HG03575 (cell line): ENCODE data around the gene OGFOD3.
"Not testable (repeated sequence)": the region's sequence is repeated elsewhere in the genome, so short reads cannot be mapped to it uniquely, and the experiment has no call there.

Source experiments
- ATAC-seq: cut with Tn5 transposase; IDR thresholded peaks from one replicate; pipeline ENCODE4 v1.9.1; 2021; ENCODE audit not compliant: unreplicated experiment, insufficient number of reproducible peaks, low FRiP score; ENCODE audit errors: extremely low read depth

OGFOD3 gene

GRCh38 chr17:82348434-82348833 is 70.0 kb downstream of the OGFOD3 start:
- ATAC-seq: no peak

- ATAC-seq: not testable (repeated sequence)
These were observed 70.4 kb downstream of the OGFOD3 start for GRCh38 chr17:82347994-82348393.

DNA sequence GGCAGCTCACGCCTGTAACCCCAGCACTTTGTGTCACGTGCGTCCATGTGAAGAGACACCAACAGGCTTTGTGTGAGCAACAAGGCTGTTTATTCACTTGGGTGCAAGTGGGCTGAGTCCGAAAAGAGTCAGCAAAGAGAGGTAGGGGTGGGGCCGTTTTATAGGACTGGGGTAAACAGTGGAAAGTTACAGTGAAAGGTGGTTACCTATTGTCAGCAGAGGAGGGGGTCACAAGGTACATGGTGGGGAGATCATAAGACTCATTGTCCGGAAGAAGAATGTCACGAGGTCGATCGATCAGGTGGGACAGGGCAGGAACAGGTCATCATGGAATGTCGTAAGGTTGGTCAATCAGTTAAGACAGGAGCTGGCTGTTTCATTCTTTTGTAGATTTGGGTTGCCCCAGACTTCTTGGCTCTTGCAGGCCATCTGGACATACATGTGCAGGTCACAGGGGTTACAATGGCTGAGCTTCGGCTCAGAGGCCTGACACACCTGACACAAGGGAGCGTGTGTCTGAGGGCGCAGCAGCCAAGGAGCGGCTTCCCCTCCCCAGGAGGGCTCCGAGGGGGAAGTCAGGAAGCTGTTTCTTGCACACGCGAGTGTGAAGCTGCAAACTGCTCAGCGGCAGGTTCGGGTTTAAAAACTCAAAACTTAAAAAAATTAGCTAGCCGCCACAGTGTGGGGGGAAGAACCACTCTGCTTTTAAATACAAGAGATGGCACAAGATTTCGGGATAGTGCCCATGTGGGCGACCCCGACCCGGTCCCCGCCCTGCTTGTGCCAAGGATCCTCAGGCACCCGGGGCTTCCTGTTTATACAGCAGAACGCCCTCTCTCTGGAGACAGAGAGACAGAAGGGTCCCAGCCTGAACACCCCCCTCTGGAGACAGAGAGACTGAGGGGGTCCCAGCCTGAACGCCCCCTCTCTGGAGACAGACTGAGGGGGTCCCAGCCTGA is 71.8 kb downstream of the OGFOD3 start:
- no peak for ATAC-seq

GRCh38 chr17:82345151-82345976 is 73.0 kb downstream of the OGFOD3 start:
- no peak for ATAC-seq

GRCh38 chr17:82344175-82344907 is 74.0 kb downstream of the OGFOD3 start:
- ATAC-seq: no peak

GRCh38 chr17:82343560-82343959 is 74.8 kb downstream of the OGFOD3 start:
- no peak for ATAC-seq

DNA sequence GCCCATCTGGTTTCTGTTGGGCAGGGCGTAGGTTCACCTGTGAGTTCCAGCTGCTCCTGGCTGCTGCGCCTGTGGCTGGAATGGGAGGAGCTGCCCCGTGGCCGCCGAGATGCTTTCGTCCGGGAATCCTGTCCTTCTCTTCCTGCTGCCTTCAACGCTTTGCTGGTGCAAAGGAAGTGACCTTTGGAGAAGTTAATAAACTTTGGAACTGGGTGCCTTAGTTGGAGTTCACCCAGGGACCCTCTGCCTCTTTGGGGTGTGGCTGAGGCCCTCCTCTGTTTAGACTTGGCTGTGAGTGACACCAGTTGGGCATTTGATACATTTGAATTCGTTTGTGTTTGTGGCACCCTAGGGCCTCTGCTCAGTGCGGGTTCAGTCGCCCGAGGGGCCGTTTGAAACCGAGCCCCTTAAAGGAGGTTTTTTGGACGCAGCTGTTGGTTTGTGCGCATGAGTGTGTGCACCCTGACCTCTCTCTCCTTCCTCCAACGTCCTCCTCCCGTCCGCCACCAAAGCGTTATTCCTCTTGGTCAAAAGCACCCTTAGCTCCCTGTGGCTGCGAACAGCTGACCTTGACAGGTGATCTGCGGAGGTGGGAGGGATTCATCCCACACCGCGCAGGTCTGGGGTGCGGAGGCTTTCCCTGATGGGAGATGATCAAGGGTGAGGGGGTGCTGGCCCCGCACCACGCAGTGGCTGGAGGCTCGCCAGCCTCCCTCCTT is 75.9 kb downstream of the OGFOD3 start:
- no peak for ATAC-seq

DNA sequence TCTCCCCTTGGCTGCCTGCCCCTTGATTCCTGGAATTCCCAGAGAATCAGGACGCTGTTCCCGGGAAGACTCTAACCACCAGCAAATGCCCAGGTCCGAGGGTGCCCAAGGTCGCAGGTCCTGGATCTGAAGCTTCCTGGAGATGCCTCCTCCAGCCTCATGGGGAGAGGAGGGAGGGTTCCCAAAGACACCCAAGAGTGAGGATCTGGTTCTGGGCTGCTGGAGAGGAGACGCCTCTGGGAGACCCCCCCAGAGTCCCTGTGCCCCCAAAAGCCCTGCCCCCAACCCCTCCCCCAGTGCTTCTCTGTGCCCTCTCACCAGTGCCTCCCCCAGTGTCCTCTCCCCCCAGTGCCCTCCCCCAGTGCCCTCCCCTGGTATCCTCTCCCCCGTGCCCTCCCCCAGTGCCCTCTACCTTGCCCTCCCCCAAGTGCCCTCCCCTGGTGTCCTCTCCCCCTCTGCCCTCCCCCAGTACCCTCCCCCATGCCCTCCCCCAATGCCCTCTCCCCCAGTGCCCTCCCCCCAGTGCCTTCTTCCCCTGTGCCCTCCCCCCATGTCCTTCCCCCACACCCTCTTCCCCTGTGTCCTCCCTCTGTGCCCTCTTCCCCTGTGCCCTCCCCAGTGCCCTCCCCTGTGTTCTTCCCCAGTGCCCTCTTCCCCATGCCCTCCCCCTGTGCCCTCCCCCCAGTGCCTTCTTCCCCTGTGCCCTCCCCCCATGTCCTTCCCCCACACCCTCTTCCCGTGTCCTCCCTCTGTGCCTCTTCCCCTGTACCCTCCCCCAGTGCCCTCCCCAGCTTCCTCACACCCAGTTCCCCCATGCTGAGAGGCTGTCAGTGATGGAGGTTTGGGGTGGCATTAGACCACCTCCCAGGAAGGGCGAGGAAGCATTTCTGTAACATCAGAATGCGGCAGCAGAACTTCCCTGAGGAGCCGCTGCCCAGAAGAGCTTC is 78.5 kb downstream of the OGFOD3 start:
- ATAC-seq: no peak
